GM12801 (cell line): Measurements from ENCODE around the gene M1AP.

Experiments used
- TF ChIP-seq, protein P1 (sequence below): IDR thresholded peaks from one replicate; pipeline ENCODE4 v1.5.1; 2011; ENCODE audit warnings: control low read depth; ENCODE audit not compliant: insufficient read length; ENCODE audit errors: extremely low read depth

M1AP gene

GRCh38 chr2:74653985-74654882, 6.1 kb upstream of the M1AP start, which contains the start of gene SEMA4F:
Gene SEMA4F (plus strand): TSS chr2:74654247. CDS start chr2:74654377, 130 bp downstream.
- TF ChIP-seq, protein P1, sequence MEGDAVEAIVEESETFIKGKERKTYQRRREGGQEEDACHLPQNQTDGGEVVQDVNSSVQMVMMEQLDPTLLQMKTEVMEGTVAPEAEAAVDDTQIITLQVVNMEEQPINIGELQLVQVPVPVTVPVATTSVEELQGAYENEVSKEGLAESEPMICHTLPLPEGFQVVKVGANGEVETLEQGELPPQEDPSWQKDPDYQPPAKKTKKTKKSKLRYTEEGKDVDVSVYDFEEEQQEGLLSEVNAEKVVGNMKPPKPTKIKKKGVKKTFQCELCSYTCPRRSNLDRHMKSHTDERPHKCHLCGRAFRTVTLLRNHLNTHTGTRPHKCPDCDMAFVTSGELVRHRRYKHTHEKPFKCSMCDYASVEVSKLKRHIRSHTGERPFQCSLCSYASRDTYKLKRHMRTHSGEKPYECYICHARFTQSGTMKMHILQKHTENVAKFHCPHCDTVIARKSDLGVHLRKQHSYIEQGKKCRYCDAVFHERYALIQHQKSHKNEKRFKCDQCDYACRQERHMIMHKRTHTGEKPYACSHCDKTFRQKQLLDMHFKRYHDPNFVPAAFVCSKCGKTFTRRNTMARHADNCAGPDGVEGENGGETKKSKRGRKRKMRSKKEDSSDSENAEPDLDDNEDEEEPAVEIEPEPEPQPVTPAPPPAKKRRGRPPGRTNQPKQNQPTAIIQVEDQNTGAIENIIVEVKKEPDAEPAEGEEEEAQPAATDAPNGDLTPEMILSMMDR: no peak

GRCh38 chr2:74653589-74653984, 5.5 kb upstream of the M1AP start:
- TF ChIP-seq, protein P1: no peak

DNA sequence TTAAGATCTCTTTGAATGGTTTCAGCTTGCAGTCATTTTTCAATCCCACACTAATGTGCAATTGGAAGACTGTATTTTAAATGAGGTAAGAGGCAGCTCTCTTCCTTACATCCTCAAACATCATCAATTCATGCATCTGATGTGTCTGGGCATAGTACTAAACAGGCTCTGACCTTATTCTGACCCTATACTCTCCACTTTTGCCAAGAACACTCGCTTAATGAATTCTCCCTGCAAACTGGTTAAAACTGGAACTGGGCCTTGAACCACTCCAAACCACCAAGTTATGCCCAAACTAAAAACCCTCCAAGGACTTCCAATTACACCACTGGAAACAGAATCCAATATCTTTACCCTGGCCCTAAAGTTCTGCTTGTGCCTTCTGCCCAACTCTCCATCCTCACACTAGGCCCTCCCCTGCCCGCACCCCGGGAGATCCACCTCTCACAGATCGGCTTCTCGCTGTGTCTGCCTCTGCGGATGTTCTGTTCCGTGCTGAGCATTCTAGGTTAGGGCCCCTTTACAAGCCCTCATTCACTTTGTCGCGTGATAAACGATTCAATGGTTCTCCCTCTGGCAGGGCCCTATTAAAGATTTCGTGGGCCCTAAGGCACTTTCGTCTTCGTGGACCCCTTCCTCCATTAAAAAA, 1.2 kb downstream of the M1AP start:
- TF ChIP-seq, protein P1: no peak

- TF ChIP-seq, protein P1: no peak
These were observed 1.9 kb downstream of the M1AP start for GRCh38 chr2:74646201-74646600.

DNA sequence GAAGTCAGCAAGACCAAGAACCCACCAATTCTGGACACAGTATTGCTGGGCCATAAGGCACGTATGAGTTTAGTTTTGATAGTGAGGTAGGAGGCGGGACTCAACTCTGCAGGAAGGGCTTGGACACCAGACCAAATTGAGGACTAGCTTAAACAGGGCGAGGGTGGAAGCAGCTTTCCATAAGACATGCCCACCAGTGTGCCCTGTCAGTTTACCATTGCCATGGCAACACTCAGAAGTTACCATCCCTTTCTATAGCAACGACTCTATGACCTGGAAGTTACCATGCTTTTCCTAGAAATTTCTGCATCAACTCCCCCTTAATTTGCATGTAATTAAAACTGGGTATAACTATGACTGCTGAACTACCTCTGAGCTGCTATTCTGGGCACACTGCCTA, 2.8 kb downstream of the M1AP start:
- TF ChIP-seq, protein P1: no peak

- TF ChIP-seq, protein P1: no peak
These were observed 8.6 kb downstream of the M1AP start for GRCh38 chr2:74639550-74639949.

GRCh38 chr2:74632939-74633312, 15.2 kb downstream of the M1AP start:
- TF ChIP-seq, protein P1: no peak
